GM12891 (cell line): ENCODE results near the gene PRG3.

Experiments used
- POLR2A ChIP-seq: IDR thresholded peaks from 2 replicates; pipeline ENCODE4 v1.6.1; 2011; ENCODE audit warnings: low read depth, low read length, control low read depth
- POLR2AphosphoS5 ChIP-seq: IDR thresholded peaks from 2 replicates; pipeline ENCODE4 v1.6.1; 2011; ENCODE audit warnings: low read depth, low read length, control low read depth
- POU2F2 ChIP-seq: IDR thresholded peaks from 2 replicates; pipeline ENCODE4 v1.6.1; 2011; ENCODE audit warnings: low read depth, mild to moderate bottlenecking, control low read depth, low read length, moderate library complexity
- SPI1 ChIP-seq: IDR thresholded peaks from 2 replicates; pipeline ENCODE4 v1.6.1; 2011; ENCODE audit warnings: low read depth, low read length, control low read depth
- TAF1 ChIP-seq: IDR thresholded peaks from 2 replicates; pipeline ENCODE4 v1.6.1; 2011; ENCODE audit warnings: low read depth, low read length, control low read depth

DNA sequence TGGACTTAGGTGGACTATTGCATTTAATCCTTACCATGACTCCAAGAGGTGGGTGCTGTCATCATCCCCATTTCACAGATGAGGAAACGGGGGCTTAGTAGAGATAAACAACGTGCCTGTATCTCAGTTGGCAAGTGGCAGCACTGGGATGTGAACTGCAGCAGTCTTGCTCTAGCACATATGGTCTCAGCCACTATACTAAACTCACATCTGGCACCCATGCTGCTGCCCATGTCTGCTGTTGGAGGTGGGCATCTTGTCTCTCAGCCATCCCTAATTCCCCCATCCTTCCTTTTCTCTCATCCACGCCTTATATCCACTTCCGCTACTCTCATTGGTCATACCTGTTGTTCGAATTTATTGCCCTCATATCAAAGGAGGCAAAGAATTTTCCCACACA, 3.8 kb downstream of the PRG3 start:
- TF ChIP-seq POLR2A (no peak), POLR2AphosphoS5 (no peak), TAF1 (no peak), SPI1 (no peak), POU2F2 (no peak)
